Neural progenitor cell (in vitro differentiated cells): ENCODE data around the gene MC1R. TPM values are rescaled to one million over a fixed set of nuclear protein-coding genes. Genes with fewer than 3 reads are reported as not detected.

ENCODE experiments used
- DNase-seq: peaks from one replicate; pipeline ENCODE4 v3.0.0-alpha.2; 2016; ENCODE audit warnings: low spot score
- H2AFZ ChIP-seq: fragments of 200-600 bp; sonication (generic); replicated peaks from 2 replicates; pipeline ENCODE4 v1.6.1; 2016; ENCODE audit warnings: antibody characterized with exemption
- H3F3A ChIP-seq: fragments of 200-600 bp; sonication (generic); 2 replicates; pipeline ENCODE4 v1.6.1; 2016; ENCODE audit warnings: antibody characterized with exemption, low read depth
- H3K27ac ChIP-seq: fragments of 200-600 bp; sonication (generic); 2 replicates; pipeline ENCODE4 v1.5.1; 2016; ENCODE audit warnings: mild to moderate bottlenecking
- H3K27me3 ChIP-seq: fragments of 200-600 bp; sonication (generic); 2 replicates; pipeline ENCODE4 v1.6.1; 2016; ENCODE audit warnings: mild to moderate bottlenecking, moderate library complexity
- H3K36me3 ChIP-seq: fragments of 200-600 bp; sonication (generic); 2 replicates; pipeline ENCODE4 v1.5.1; 2016
- H3K4me1 ChIP-seq: fragments of 200-600 bp; sonication (generic); 2 replicates; pipeline ENCODE4 v1.6.1; 2016; ENCODE audit warnings: mixed run types
- H3K4me2 ChIP-seq: fragments of 200-600 bp; sonication (generic); 2 replicates; pipeline ENCODE4 v1.6.1; 2016
- H3K4me3 ChIP-seq: fragments of 200-600 bp; sonication (generic); 2 replicates; pipeline ENCODE4 v1.5.1; 2016
- H3K79me2 ChIP-seq: fragments of 200-600 bp; sonication (generic); 2 replicates; pipeline ENCODE4 v1.6.1; 2016; ENCODE audit warnings: low read depth
- H3K9ac ChIP-seq: fragments of 200-600 bp; sonication (generic); 2 replicates; pipeline ENCODE4 v1.6.1; 2016
- H3K9me3 ChIP-seq: fragments of 200-600 bp; sonication (generic); 2 replicates; pipeline ENCODE4 v1.5.1; 2016; ENCODE audit warnings: low read depth
- H4K20me1 ChIP-seq: fragments of 200-600 bp; sonication (generic); 2 replicates; pipeline ENCODE4 v1.6.1; 2016; ENCODE audit warnings: low read depth
- H3K27ac Mint-ChIP-seq: 3 replicates; pipeline ENCODE4 v1.8.0; 2021; ENCODE audit warnings: mixed read lengths
- H3K27me3 Mint-ChIP-seq: 2 replicates; pipeline ENCODE4 v1.8.0; 2022; ENCODE audit warnings: low read depth, mild to moderate bottlenecking, inconsistent platforms, moderate library complexity, mixed read lengths; ENCODE audit not compliant: insufficient read depth
- H3K36me3 Mint-ChIP-seq: 3 replicates; pipeline ENCODE4 v1.8.0; 2021; ENCODE audit warnings: mixed read lengths
- H3K4me1 Mint-ChIP-seq: 3 replicates; pipeline ENCODE4 v1.8.0; 2021; ENCODE audit warnings: mixed read lengths
- H3K4me3 Mint-ChIP-seq: 3 replicates; pipeline ENCODE4 v1.8.0; 2021; ENCODE audit warnings: mild to moderate bottlenecking, moderate library complexity, mixed read lengths
- H3K9me3 Mint-ChIP-seq: 3 replicates; pipeline ENCODE4 v1.8.0; 2020; ENCODE audit warnings: mixed read lengths
- CTCF ChIP-seq: fragments of 200-600 bp; sonication (generic); IDR thresholded peaks from 2 replicates; pipeline ENCODE4 v1.5.1; 2017; ENCODE audit warnings: antibody characterized with exemption, mild to moderate bottlenecking
- EZH2 ChIP-seq: fragments of 200-600 bp; sonication (generic); IDR thresholded peaks from 2 replicates; pipeline ENCODE4 v1.6.1; 2017; ENCODE audit warnings: antibody characterized with exemption, mild to moderate bottlenecking, moderate library complexity
- EZH2phosphoT487 ChIP-seq: fragments of 200-600 bp; sonication (generic); IDR thresholded peaks from 2 replicates; pipeline ENCODE4 v1.6.1; 2017; ENCODE audit warnings: antibody characterized with exemption
- total RNA-seq: library from RNA; depleted of rRNA; stranded (reverse); fragments of >200 nt; gene quantifications from 2 replicates; pipeline ENCODE4 v1.2.3, GENCODE V29; 2015; ENCODE audit warnings: low replicate concordance

The MC1R gene
- total RNA-seq, 1 donor from 2014 or later: 1.7 TPM

- Histone ChIP-seq H3K4me1 (peaks cover 15% of the 10 kb centered on the region), H4K20me1 (peaks cover 17% of the 10 kb centered on the region), H3K27me3 (no peaks in the 10 kb centered on the region), H3K36me3 (no peaks in the 10 kb centered on the region), H3K4me2 (no peak overlapping the region), H3K4me3 (no peak overlapping the region), H2AFZ (no peak overlapping the region), H3K79me2 (peaks cover 36% of the 10 kb centered on the region), H3K27ac (no peak overlapping the region), H3K9me3 (no peaks in the 10 kb centered on the region), H3F3A (no peaks in the 10 kb centered on the region), H3K9ac (no peak overlapping the region)
- no peak overlapping the region for H3K4me3 Mint-ChIP-seq
- no peak for DNase-seq
- no peak for TF ChIP-seq EZH2phosphoT487
- TF ChIP-seq EZH2: no peak
- no peak for TF ChIP-seq CTCF
- peaks cover 10% of the 10 kb centered on the region for H3K27me3 Mint-ChIP-seq
- H3K9me3 Mint-ChIP-seq: peaks cover 17% of the 10 kb centered on the region
- peaks cover 28% of the 10 kb centered on the region for H3K4me1 Mint-ChIP-seq
- no peak overlapping the region for H3K27ac Mint-ChIP-seq
- H3K36me3 Mint-ChIP-seq: peaks cover 20% of the 10 kb centered on the region
Measured at GRCh38 chr16:89969741-89970410, 51.2 kb downstream of the MC1R start.

Other genes with a start within 250 kb of the MC1R start
- gene CDK10, start 232.2 kb upstream of the MC1R start, total RNA-seq: 75.6 and 107 TPM in 2 replicates
- gene SPATA2L, start 217.2 kb upstream of the MC1R start, total RNA-seq: 7.6 and 13.2 TPM in 2 replicates
- gene VPS9D1, start 198.0 kb upstream of the MC1R start, total RNA-seq: 1.6 and 4.7 TPM in 2 replicates
- gene ZNF276, start 197.3 kb upstream of the MC1R start, total RNA-seq: 8.4 and 21.7 TPM in 2 replicates
- 34.6 and 43.0 TPM in 2 replicates for gene FANCA, start 102.2 kb upstream of the MC1R start, total RNA-seq
- gene SPIRE2, start 90.4 kb upstream of the MC1R start, total RNA-seq: 6.5 and 9.0 TPM in 2 replicates
- gene TCF25, start 45.3 kb upstream of the MC1R start, total RNA-seq: 95.6 and 127 TPM in 2 replicates
- gene TUBB3, start 4.5 kb downstream of the MC1R start, total RNA-seq: 41.4 and 107 TPM in 2 replicates
- gene DEF8, start 29.9 kb downstream of the MC1R start, total RNA-seq: 55.1 and 101 TPM in 2 replicates
- 5.2 and 19.4 TPM in 2 replicates for gene DBNDD1, start 100.6 kb downstream of the MC1R start, total RNA-seq
- gene PRDM7, start 158.5 kb downstream of the MC1R start, total RNA-seq: not detected in 2 replicates